Measurements from ENCODE around the gene HTT-AS.

- TF ChIP-seq POLR2AphosphoS5 (IDR thresholded peaks at IDR 0.05; ENCODE audit: low read depth, low read length) = no peak
- TF ChIP-seq TAF1 (IDR thresholded peaks at IDR 0.05; ENCODE audit: borderline replicate concordance, low read depth, low read length) = no peak
- TF ChIP-seq POLR2A (IDR thresholded peaks at IDR 0.05; ENCODE audit: low read depth, low read length) = no peak
Observed at GRCh38 chr4:3098346-3098745, 24.0 kb upstream of the HTT-AS start.
